HL-60 (cell line): ENCODE data around the gene PPP2R5C.

Experiments
- DNase-seq, 2 experiments: peaks; one replicate each; pipeline ENCODE4 v3.0.0-alpha.2; 2010 to 2020; ENCODE audit warnings: low read depth in 1 of 2, low spot score in 1 of 2
- H3K27ac ChIP-seq: fragments of 250-450 bp; sonication (Bioruptor Pico); replicated peaks from 2 replicates; pipeline ENCODE4 v1.5.1; 2020; ENCODE audit warnings: mild to moderate bottlenecking, moderate library complexity
- H3K27me3 ChIP-seq: fragments of 250-450 bp; sonication (Bioruptor Pico); 2 replicates; pipeline ENCODE4 v1.5.1; 2021; ENCODE audit warnings: mild to moderate bottlenecking, moderate library complexity; ENCODE audit not compliant: insufficient read depth, poor library complexity, severe bottlenecking
- H3K4me3 ChIP-seq: replicated peaks from 2 replicates; pipeline ENCODE4 v1.5.1; 2011; ENCODE audit warnings: mild to moderate bottlenecking, control low read depth, low read length; ENCODE audit not compliant: insufficient read depth
- GABPA ChIP-seq: IDR thresholded peaks from 2 replicates; pipeline ENCODE4 v1.6.1; 2012; ENCODE audit warnings: low read depth
- POLR2AphosphoS5 ChIP-seq: IDR thresholded peaks from 2 replicates; pipeline ENCODE4 v1.6.1; 2012; ENCODE audit warnings: low read depth
- SPI1 ChIP-seq: IDR thresholded peaks from 2 replicates; pipeline ENCODE4 v1.6.1; 2012; ENCODE audit warnings: low read depth, mild to moderate bottlenecking, borderline replicate concordance
- TF ChIP-seq, protein P1 (sequence below): IDR thresholded peaks from 2 replicates; pipeline ENCODE4 v1.6.1; 2012; ENCODE audit warnings: low read depth; ENCODE audit not compliant: insufficient replicate concordance
- TF ChIP-seq, protein P2 (sequence below): IDR thresholded peaks from one replicate; pipeline ENCODE4 v1.5.1; 2011; ENCODE audit warnings: low read length, control low read depth, inconsistent platforms; ENCODE audit not compliant: insufficient read depth

The PPP2R5C gene

GRCh38 chr14:101856536-101856935 lies 95.0 kb downstream of the PPP2R5C start:
- peak in 1 of 2 experiments; percentile 20 for DNase-seq
- H3K4me3 ChIP-seq: no peak overlapping the region
- H3K27me3 ChIP-seq: no peaks in the 10 kb centered on the region
- TF ChIP-seq POLR2AphosphoS5: no peak
- TF ChIP-seq, protein P1, sequence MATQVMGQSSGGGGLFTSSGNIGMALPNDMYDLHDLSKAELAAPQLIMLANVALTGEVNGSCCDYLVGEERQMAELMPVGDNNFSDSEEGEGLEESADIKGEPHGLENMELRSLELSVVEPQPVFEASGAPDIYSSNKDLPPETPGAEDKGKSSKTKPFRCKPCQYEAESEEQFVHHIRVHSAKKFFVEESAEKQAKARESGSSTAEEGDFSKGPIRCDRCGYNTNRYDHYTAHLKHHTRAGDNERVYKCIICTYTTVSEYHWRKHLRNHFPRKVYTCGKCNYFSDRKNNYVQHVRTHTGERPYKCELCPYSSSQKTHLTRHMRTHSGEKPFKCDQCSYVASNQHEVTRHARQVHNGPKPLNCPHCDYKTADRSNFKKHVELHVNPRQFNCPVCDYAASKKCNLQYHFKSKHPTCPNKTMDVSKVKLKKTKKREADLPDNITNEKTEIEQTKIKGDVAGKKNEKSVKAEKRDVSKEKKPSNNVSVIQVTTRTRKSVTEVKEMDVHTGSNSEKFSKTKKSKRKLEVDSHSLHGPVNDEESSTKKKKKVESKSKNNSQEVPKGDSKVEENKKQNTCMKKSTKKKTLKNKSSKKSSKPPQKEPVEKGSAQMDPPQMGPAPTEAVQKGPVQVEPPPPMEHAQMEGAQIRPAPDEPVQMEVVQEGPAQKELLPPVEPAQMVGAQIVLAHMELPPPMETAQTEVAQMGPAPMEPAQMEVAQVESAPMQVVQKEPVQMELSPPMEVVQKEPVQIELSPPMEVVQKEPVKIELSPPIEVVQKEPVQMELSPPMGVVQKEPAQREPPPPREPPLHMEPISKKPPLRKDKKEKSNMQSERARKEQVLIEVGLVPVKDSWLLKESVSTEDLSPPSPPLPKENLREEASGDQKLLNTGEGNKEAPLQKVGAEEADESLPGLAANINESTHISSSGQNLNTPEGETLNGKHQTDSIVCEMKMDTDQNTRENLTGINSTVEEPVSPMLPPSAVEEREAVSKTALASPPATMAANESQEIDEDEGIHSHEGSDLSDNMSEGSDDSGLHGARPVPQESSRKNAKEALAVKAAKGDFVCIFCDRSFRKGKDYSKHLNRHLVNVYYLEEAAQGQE: no peak
- no peak for TF ChIP-seq GABPA
- TF ChIP-seq, protein P2, sequence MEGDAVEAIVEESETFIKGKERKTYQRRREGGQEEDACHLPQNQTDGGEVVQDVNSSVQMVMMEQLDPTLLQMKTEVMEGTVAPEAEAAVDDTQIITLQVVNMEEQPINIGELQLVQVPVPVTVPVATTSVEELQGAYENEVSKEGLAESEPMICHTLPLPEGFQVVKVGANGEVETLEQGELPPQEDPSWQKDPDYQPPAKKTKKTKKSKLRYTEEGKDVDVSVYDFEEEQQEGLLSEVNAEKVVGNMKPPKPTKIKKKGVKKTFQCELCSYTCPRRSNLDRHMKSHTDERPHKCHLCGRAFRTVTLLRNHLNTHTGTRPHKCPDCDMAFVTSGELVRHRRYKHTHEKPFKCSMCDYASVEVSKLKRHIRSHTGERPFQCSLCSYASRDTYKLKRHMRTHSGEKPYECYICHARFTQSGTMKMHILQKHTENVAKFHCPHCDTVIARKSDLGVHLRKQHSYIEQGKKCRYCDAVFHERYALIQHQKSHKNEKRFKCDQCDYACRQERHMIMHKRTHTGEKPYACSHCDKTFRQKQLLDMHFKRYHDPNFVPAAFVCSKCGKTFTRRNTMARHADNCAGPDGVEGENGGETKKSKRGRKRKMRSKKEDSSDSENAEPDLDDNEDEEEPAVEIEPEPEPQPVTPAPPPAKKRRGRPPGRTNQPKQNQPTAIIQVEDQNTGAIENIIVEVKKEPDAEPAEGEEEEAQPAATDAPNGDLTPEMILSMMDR: no peak
- no peak for TF ChIP-seq SPI1
- 0 out of 2 replicates have a peak overlapping the region, but pooled peaks have one; percentile 4 for H3K27ac ChIP-seq

DNA sequence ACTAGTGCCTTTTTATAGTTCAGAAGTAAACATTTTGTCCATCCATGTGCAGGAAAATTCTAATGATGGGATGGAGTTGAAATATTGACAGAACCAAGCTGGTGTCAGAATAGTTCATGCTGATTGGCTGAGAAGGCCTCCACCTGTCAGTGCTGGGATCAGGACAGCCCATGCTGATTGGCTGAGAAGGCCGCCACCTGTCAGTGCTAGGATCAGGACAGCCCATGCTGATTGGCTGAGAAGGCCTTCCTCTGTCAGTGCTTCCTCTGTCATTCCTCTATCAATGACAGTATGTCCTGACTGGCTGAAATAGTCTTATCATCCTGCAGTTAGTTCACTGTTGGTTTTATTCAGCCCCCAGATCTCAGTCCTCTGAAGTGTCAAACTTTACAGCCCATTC lies 95.7 kb downstream of the PPP2R5C start:
- TF ChIP-seq POLR2AphosphoS5 (no peak), SPI1 (no peak), GABPA (no peak)
- TF ChIP-seq, protein P2: no peak
- TF ChIP-seq, protein P1: no peak
- no peak for DNase-seq
- H3K27me3 ChIP-seq: no peaks in the 10 kb centered on the region
- no peak overlapping the region for H3K4me3 ChIP-seq
- no peak overlapping the region for H3K27ac ChIP-seq

GRCh38 chr14:101858791-101859537 lies 97.5 kb downstream of the PPP2R5C start:
- DNase-seq: no peak

More at GRCh38 chr14:101858791-101859537, 97.5 kb downstream of the PPP2R5C start:
- H3K4me3 ChIP-seq: no peak overlapping the region
- H3K27ac ChIP-seq: no peak overlapping the region
- no peaks in the 10 kb centered on the region for H3K27me3 ChIP-seq
- TF ChIP-seq GABPA (no peak), POLR2AphosphoS5 (no peak), SPI1 (no peak)
- TF ChIP-seq, protein P2: no peak
- TF ChIP-seq, protein P1: no peak
